Peyer's patch (tissue), 4 donors: ENCODE measurements around the gene CREB3L2.

Experiments
- POLR2A ChIP-seq, 2 donors: fragments of 450-650 bp; IDR thresholded peaks; one replicate each; pipeline ENCODE4 v1.5.1; 2017; ENCODE audit warnings: antibody characterized with exemption in 2 of 2, mild to moderate bottlenecking in 2 of 2, moderate library complexity in 2 of 2
- TF ChIP-seq, protein P1 (sequence below), 6 experiments: fragments of 450-650 bp in 4 of 6; fragments of 200-600 bp in 2 of 6; sonication (generic) in 1 of 6; IDR thresholded peaks; one replicate each; pipeline ENCODE4 v1.5.1; 2017 to 2019; ENCODE audit warnings: antibody characterized with exemption in 6 of 6, mild to moderate bottlenecking in 3 of 6, moderate library complexity in 1 of 6

DNA sequence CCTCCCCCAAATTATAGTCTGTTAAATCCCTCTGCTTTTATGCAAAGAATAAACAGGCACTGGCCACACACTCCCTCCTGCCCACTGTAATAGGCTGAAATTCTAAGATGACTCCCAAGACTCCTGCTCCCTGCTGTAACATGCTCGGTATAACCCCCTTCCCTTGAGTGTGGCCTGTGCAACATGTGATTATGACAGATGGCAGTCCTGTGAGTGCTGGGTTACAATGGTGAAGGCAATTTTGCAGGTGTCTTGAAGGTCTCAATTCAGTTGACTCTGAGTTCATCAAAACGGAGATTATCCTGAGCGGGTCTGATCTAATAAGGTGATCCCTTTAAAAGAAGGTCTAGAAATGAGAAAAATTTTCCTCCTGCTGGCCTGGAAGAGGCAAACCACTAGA is 55.9 kb downstream of the CREB3L2 start:
- TF ChIP-seq, protein P1, sequence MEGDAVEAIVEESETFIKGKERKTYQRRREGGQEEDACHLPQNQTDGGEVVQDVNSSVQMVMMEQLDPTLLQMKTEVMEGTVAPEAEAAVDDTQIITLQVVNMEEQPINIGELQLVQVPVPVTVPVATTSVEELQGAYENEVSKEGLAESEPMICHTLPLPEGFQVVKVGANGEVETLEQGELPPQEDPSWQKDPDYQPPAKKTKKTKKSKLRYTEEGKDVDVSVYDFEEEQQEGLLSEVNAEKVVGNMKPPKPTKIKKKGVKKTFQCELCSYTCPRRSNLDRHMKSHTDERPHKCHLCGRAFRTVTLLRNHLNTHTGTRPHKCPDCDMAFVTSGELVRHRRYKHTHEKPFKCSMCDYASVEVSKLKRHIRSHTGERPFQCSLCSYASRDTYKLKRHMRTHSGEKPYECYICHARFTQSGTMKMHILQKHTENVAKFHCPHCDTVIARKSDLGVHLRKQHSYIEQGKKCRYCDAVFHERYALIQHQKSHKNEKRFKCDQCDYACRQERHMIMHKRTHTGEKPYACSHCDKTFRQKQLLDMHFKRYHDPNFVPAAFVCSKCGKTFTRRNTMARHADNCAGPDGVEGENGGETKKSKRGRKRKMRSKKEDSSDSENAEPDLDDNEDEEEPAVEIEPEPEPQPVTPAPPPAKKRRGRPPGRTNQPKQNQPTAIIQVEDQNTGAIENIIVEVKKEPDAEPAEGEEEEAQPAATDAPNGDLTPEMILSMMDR (IDR thresholded peaks at IDR 0.05): no peak
- no peak for TF ChIP-seq POLR2A (IDR thresholded peaks at IDR 0.05)
